Suprapubic skin (tissue), 4 donors: ENCODE measurements around the gene KCNG2. TPM values are rescaled to one million over a fixed set of nuclear protein-coding genes. Genes with fewer than 3 reads are reported as not detected.

Experiments used
- DNase-seq, 2 donors: peaks; one replicate each; pipeline ENCODE4 v3.0.0-alpha.2; 2019; ENCODE audit warnings: low spot score in 2 of 2
- H3K27ac ChIP-seq: fragments of 200-600 bp; sonication (generic); one replicate; pipeline ENCODE4 v1.5.1; 2019
- H3K27me3 ChIP-seq: fragments of 200-600 bp; sonication (generic); one replicate; pipeline ENCODE4 v1.5.1; 2019
- H3K36me3 ChIP-seq: fragments of 200-600 bp; sonication (generic); one replicate; pipeline ENCODE4 v1.5.1; 2019
- H3K4me1 ChIP-seq: fragments of 200-600 bp; sonication (generic); one replicate; pipeline ENCODE4 v1.5.1; 2019
- H3K4me3 ChIP-seq: fragments of 200-600 bp; sonication (generic); one replicate; pipeline ENCODE4 v1.5.1; 2019; ENCODE audit warnings: mild to moderate bottlenecking
- H3K9me3 ChIP-seq: fragments of 200-600 bp; sonication (generic); one replicate; pipeline ENCODE4 v1.5.1; 2019
- EP300 ChIP-seq: sonication (generic); formaldehyde crosslinking; IDR thresholded peaks from one replicate; pipeline ENCODE4 v1.6.1; 2017; ENCODE audit warnings: antibody characterized with exemption
- POLR2A ChIP-seq, 2 donors: fragments of 450-650 bp; IDR thresholded peaks; one replicate each; pipeline ENCODE4 v1.6.1; 2017; ENCODE audit warnings: antibody characterized with exemption in 2 of 2, mild to moderate bottlenecking in 2 of 2, moderate library complexity in 2 of 2
- POLR2AphosphoS5 ChIP-seq, 3 donors: sonication (generic); formaldehyde crosslinking; IDR thresholded peaks; one replicate each; pipeline ENCODE4 v1.6.1; 2017; ENCODE audit warnings: antibody characterized with exemption in 3 of 3
- WGBS: methylation state at CpG from one replicate; pipeline ENCODE4 v1.1.5; 2018; 5-methylcytosine and 5-hydroxymethylcytosine counted together
- total RNA-seq, 4 donors: library from RNA; depleted of rRNA; stranded (reverse); fragments of >200 nt; gene quantifications; one replicate each; pipeline ENCODE4 v1.1.0, GENCODE V29; 2016
- TF ChIP-seq, protein P1 (sequence below), 2 donors: fragments of 200-600 bp in 1 of 2; fragments of 450-650 bp in 1 of 2; sonication (generic) in 1 of 2; IDR thresholded peaks; one replicate each; pipeline ENCODE4 v1.5.1; 2016 to 2019; ENCODE audit warnings: antibody characterized with exemption in 2 of 2, mild to moderate bottlenecking in 1 of 2, moderate library complexity in 1 of 2

KCNG2 gene
- total RNA-seq, 4 donors from 2014 or later = not detected

DNA sequence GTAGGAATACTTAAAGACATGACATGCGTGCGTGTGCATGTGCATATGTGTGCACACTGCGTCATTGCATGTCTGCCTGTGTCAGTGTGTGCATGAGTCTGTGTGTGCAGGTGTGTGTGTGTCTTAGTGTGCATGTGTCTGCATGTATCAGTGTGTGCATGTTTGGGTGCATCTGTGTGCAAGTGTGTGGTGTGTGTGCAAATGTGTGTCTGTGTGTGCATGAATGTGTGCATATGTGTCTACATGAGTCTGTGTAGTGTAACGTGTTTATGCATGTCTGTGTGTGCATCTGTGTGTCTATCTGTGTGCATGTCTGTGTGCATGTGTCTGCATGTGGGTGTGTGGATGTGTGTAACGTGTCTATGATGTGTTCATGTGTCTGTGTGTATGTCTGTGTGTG is 30.5 kb downstream of the KCNG2 start:
- no peaks in the 10 kb centered on the region for H3K9me3 ChIP-seq
- TF ChIP-seq POLR2A (IDR thresholded peaks at IDR 0.05) (no peak), EP300 (no peak), POLR2AphosphoS5 (IDR thresholded peaks at IDR 0.05) (no peak)
- TF ChIP-seq, protein P1, sequence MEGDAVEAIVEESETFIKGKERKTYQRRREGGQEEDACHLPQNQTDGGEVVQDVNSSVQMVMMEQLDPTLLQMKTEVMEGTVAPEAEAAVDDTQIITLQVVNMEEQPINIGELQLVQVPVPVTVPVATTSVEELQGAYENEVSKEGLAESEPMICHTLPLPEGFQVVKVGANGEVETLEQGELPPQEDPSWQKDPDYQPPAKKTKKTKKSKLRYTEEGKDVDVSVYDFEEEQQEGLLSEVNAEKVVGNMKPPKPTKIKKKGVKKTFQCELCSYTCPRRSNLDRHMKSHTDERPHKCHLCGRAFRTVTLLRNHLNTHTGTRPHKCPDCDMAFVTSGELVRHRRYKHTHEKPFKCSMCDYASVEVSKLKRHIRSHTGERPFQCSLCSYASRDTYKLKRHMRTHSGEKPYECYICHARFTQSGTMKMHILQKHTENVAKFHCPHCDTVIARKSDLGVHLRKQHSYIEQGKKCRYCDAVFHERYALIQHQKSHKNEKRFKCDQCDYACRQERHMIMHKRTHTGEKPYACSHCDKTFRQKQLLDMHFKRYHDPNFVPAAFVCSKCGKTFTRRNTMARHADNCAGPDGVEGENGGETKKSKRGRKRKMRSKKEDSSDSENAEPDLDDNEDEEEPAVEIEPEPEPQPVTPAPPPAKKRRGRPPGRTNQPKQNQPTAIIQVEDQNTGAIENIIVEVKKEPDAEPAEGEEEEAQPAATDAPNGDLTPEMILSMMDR (IDR thresholded peaks at IDR 0.05) = no peak
- no peaks in the 10 kb centered on the region for H3K4me1 ChIP-seq
- DNase-seq = no peak
- no peaks in the 10 kb centered on the region for H3K27me3 ChIP-seq
- no peak overlapping the region for H3K27ac ChIP-seq
- H3K4me3 ChIP-seq = no peak overlapping the region
- no peaks in the 10 kb centered on the region for H3K36me3 ChIP-seq
- 100% methylated on average over 1 of the region's 5 CpGs for WGBS

GRCh38 chr18:79829136-79829854 is 31.6 kb downstream of the KCNG2 start:
- TF ChIP-seq POLR2A (IDR thresholded peaks at IDR 0.05) (no peak), POLR2AphosphoS5 (IDR thresholded peaks at IDR 0.05) (no peak), EP300 (no peak)
- TF ChIP-seq, protein P1 (IDR thresholded peaks at IDR 0.05) = no peak
- Histone ChIP-seq H3K4me1 (no peaks in the 10 kb centered on the region), H3K27ac (no peak overlapping the region), H3K27me3 (no peaks in the 10 kb centered on the region), H3K4me3 (no peak overlapping the region), H3K36me3 (no peaks in the 10 kb centered on the region), H3K9me3 (no peaks in the 10 kb centered on the region)
- DNase-seq = no peak
- WGBS = 86% methylated on average over 17 of the region's 17 CpGs

DNA sequence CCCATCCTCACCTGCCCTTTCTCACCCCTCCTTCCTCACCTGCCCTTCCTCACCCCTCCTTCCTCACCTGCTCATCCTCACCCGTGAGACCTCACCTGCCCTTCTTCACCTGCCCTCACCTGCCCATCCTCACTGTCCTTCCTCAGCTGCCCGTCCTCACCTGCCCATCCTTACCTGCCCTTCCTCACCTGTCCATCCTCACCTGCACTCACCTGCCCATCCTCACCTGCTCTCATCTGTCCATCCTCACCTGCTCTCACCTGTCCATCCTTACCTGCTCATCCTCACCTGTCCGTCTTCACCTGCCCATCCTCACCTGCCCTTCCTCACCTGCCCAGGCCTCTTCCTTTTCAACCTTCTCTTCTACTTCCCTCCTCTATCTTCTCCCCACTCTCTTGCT is 34.4 kb downstream of the KCNG2 start:
- no peaks in the 10 kb centered on the region for H3K36me3 ChIP-seq
- no peak overlapping the region for H3K4me3 ChIP-seq
- DNase-seq = no peak
- H3K9me3 ChIP-seq = no peaks in the 10 kb centered on the region
- no peak overlapping the region for H3K27ac ChIP-seq
- TF ChIP-seq POLR2A (IDR thresholded peaks at IDR 0.05) (no peak), EP300 (no peak), POLR2AphosphoS5 (IDR thresholded peaks at IDR 0.05) (no peak)
- TF ChIP-seq, protein P1 (IDR thresholded peaks at IDR 0.05) = no peak
- peaks cover 12% of the 10 kb centered on the region for H3K27me3 ChIP-seq
- 89% methylated on average over 3 of the region's 3 CpGs for WGBS
- no peaks in the 10 kb centered on the region for H3K4me1 ChIP-seq

DNA sequence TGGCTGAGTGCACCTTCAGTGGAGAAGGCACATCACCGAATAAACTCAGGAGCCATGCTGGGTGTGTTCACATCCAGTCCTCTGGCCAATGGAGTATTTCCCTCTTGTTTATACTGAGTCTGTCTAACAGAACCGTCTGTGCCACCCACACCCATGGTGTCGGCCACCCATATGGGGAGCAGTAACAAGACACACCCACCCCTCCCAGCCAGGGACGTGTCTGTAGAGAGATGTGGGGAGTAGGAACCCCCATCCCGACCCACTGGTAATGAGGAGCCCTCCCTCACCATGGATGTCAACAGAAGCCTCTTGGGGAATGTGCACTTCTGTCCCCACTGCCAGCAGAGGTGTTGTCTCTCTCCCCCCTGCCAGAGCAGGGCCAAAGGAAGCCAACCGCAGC is 37.1 kb downstream of the KCNG2 start:
- H3K27me3 ChIP-seq = peaks cover 13% of the 10 kb centered on the region
- WGBS = 55% methylated on average over 6 of the region's 6 CpGs
- no peak overlapping the region for H3K27ac ChIP-seq
- H3K9me3 ChIP-seq = no peaks in the 10 kb centered on the region
- no peaks in the 10 kb centered on the region for H3K4me1 ChIP-seq
- no peaks in the 10 kb centered on the region for H3K36me3 ChIP-seq
- no peak for DNase-seq
- no peak overlapping the region for H3K4me3 ChIP-seq
- TF ChIP-seq, protein P1 (IDR thresholded peaks at IDR 0.05) = no peak
- TF ChIP-seq POLR2A (IDR thresholded peaks at IDR 0.05) = no peak

- no peak for DNase-seq
- no peaks in the 10 kb centered on the region for H3K4me1 ChIP-seq
- 95% methylated on average over 3 of the region's 4 CpGs for WGBS
- H3K27me3 ChIP-seq = peaks cover 4% of the 10 kb centered on the region
- H3K9me3 ChIP-seq = no peaks in the 10 kb centered on the region
- no peaks in the 10 kb centered on the region for H3K36me3 ChIP-seq
- TF ChIP-seq POLR2AphosphoS5 (IDR thresholded peaks at IDR 0.05) (no peak), POLR2A (IDR thresholded peaks at IDR 0.05) (no peak), EP300 (no peak)
- TF ChIP-seq, protein P1 (IDR thresholded peaks at IDR 0.05) = no peak
- no peak overlapping the region for H3K4me3 ChIP-seq
- H3K27ac ChIP-seq = no peak overlapping the region
Observed at GRCh38 chr18:79841936-79842335, 44.2 kb downstream of the KCNG2 start.
